Effector memory CD8-positive, alpha-beta T cell (primary cell): ENCODE results near the gene RAB12.
"Not testable (repeated sequence)": the region's sequence is repeated elsewhere in the genome, so short reads cannot be mapped to it uniquely, and the experiment has no call there.

Experiments used
- ATAC-seq: fragments of 150-1000 bp; cut with Tn5 transposase; replicated peaks from 2 replicates; pipeline ENCODE4 v1.10.0; 2021; ENCODE audit warnings: mild to moderate bottlenecking, moderate library complexity
- DNase-seq, 3 experiments: peaks; one replicate each; pipeline ENCODE4 v3.0.0; 2021
- H3K27ac Mint-ChIP-seq, 2 donors: one replicate each; pipeline ENCODE4 v1.8.0; 2022; ENCODE audit warnings: mild to moderate bottlenecking in 2 of 2, mixed read lengths in 2 of 2, moderate library complexity in 2 of 2
- H3K27me3 Mint-ChIP-seq, 2 donors: one replicate each; pipeline ENCODE4 v1.8.0; 2022; ENCODE audit warnings: mixed read lengths in 2 of 2
- H3K36me3 Mint-ChIP-seq: one replicate; pipeline ENCODE4 v1.8.0; 2022; ENCODE audit warnings: mild to moderate bottlenecking, moderate library complexity, mixed read lengths; ENCODE audit not compliant: insufficient read depth
- H3K4me1 Mint-ChIP-seq, 2 donors: one replicate each; pipeline ENCODE4 v1.8.0; 2022; ENCODE audit warnings: low read depth in 2 of 2, mixed read lengths in 2 of 2
- H3K4me3 Mint-ChIP-seq, 2 donors: one replicate each; pipeline ENCODE4 v1.8.0; 2022; ENCODE audit warnings: mild to moderate bottlenecking in 2 of 2, mixed read lengths in 2 of 2, moderate library complexity in 2 of 2
- H3K9me3 Mint-ChIP-seq, 2 donors: one replicate each; pipeline ENCODE4 v1.8.0; 2022; ENCODE audit warnings: mixed read lengths in 2 of 2

RAB12 gene

DNA sequence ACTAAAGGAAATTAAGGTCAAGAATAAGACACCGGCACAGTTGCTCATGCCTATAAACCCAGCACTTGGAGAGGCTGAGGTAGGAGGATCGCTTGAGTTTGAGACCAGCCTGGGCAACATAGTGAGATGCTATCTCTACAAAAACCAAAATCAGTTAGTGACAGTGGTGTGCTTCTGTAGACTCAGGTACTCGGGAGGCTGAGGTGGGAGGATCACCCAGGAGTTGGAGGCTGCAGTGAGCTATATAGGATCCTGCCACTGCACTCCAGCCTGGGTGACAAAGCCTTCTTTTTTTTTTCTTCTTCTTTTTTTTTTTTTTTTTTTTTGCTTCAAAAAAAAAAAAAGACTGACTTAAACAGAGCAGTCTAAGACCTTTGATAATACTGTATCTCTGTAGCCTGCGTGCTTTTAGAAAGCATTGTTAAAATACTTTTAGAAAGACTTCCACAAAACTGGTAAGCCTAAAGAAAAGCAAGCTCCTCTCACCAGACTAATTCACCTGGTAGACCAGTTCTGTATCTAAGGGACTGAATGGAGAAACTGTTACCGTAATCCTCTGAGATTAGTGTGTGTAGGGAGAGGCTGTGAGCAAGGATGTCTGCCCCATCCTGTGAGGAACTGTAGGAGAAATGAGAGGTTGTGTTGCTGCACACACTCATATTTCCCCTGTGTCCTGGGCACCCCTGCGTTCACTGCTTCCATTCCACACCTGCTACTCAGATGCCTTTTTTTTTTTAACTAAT, 10.8 kb downstream of the RAB12 start:
- Mint-ChIP-seq H3K27ac (peak overlapping the region; percentile 12 to 35), H3K4me1 (peaks cover 55 to 78% of the 10 kb centered on the region in 2 donors), H3K9me3 (no peaks in the 10 kb centered on the region), H3K27me3 (no peaks in the 10 kb centered on the region), H3K4me3 (no peak overlapping the region), H3K36me3 (peaks cover 18% of the 10 kb centered on the region)
- no peak for DNase-seq
- ATAC-seq, result no peak

- DNase-seq (no peak), ATAC-seq (peak; percentile 43)
- no peak overlapping the region for H3K4me3 Mint-ChIP-seq
- H3K36me3 Mint-ChIP-seq, result peaks cover 21% of the 10 kb centered on the region
- peaks cover 48 to 78% of the 10 kb centered on the region in 2 donors for H3K4me1 Mint-ChIP-seq
- no peaks in the 10 kb centered on the region for H3K9me3 Mint-ChIP-seq
- no peaks in the 10 kb centered on the region for H3K27me3 Mint-ChIP-seq
- H3K27ac Mint-ChIP-seq, result peak overlapping the region in 1 of 2 donors; percentile 12
Observed at GRCh38 chr18:8620845-8621244, 11.6 kb downstream of the RAB12 start.

GRCh38 chr18:8622625-8623024, 13.4 kb downstream of the RAB12 start:
- Mint-ChIP-seq H3K4me1 (peaks cover 43 to 76% of the 10 kb centered on the region in 2 donors), H3K27ac (peak overlapping the region in 1 of 2 donors; percentile 74), H3K36me3 (peaks cover 19% of the 10 kb centered on the region), H3K4me3 (peak overlapping the region in 1 of 2 donors; percentile 56)
- not testable (repeated sequence) for H3K27me3 Mint-ChIP-seq, H3K9me3 Mint-ChIP-seq, DNase-seq, ATAC-seq

DNA sequence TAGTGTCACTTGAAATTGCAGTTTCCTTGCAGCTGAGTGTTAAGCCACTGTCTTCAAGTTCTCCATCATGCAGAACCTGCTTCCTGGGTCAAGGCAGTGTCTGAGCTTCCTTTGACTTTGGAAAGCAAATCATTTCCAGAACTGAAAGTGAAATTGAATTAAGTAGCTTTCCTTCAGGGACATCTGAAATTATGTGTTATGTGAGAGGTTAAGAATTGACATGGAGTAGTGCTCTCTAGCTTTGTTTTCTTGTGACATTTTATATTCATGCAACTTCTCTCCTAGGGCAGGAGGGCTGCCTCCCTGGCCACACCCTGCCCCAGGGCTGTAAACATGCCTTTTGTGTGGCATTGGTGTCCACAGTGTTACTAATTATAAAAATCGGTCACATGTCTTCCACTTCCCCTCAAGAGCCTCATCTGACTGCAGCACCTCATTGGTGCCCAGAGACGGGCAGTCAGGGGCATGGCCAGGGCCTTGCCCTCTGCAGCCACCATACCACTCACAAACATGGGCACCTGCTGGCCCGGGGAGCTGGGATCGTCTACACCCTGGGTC, 14.4 kb downstream of the RAB12 start:
- DNase-seq (no peak), ATAC-seq (peak; percentile 50)
- Mint-ChIP-seq H3K36me3 (peaks cover 18% of the 10 kb centered on the region), H3K27me3 (no peaks in the 10 kb centered on the region), H3K4me1 (peaks cover 40 to 73% of the 10 kb centered on the region in 2 donors), H3K9me3 (no peaks in the 10 kb centered on the region), H3K27ac (peak overlapping the region in 1 of 2 donors; percentile 74), H3K4me3 (peak overlapping the region; percentile 52 to 56)

DNA sequence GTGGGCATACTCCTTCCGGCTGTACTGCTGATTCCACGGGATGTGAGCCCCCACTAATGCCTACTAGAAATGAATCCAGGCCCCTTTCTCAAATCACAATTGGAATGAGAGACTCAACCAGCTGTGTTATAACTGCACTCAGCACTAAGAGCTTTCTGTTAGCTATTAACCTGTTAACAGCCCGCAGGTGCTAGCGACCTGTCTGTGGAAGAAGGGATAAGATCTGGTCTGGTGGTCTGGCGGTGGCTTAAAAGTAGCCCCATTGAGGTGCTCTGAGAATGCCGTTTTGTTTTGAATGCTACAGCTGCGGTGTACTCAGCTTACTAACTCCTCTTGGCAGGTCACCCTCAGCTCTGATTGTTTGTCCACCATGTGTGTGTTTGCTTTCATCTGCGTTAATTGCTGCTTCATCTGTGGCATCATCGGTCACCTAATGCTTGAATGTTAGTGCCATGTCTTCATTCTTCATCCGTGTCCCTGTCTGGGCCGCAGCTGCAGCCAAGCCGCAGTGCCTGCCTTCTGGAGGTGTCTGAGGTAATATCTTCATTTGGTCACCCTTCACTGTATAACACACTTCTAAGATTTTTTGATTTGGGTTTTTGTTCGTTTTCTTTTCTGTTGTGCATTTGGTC, 16.3 kb downstream of the RAB12 start:
- peaks cover 21% of the 10 kb centered on the region for H3K36me3 Mint-ChIP-seq
- DNase-seq, result no peak
- H3K4me1 Mint-ChIP-seq, result peaks cover 33 to 60% of the 10 kb centered on the region in 2 donors
- no peaks in the 10 kb centered on the region for H3K27me3 Mint-ChIP-seq
- ATAC-seq, result no peak
- H3K27ac Mint-ChIP-seq, result peak overlapping the region in 1 of 2 donors; percentile 74
- no peaks in the 10 kb centered on the region for H3K9me3 Mint-ChIP-seq
- H3K4me3 Mint-ChIP-seq, result no peak overlapping the region

- ATAC-seq (no peak), DNase-seq (no peak)
- H3K36me3 Mint-ChIP-seq, result peaks cover 29% of the 10 kb centered on the region
- H3K9me3 Mint-ChIP-seq, result no peaks in the 10 kb centered on the region
- H3K27ac Mint-ChIP-seq, result no peak overlapping the region
- peaks cover 27 to 59% of the 10 kb centered on the region in 2 donors for H3K4me1 Mint-ChIP-seq
- H3K4me3 Mint-ChIP-seq, result no peak overlapping the region
- H3K27me3 Mint-ChIP-seq, result no peaks in the 10 kb centered on the region
Observed at GRCh38 chr18:8626414-8627106, 17.3 kb downstream of the RAB12 start.

DNA sequence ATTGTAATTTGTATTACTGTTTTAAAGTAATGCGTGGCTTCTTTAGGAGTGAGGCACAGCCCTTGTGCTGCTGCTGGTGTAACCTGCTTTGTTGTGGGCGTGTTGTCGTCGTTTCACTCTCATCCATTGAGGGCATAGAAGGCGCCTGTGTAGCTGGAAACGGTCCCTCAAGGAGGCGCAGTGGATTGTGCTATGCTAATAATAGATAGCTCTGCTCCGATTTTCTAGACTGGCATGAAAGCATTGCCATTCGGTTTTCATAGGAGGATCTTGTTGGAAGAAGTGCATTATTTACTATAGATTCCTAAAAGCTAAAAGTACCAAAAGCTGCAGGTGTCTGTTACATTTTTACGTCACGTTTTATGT, 17.9 kb downstream of the RAB12 start:
- no peak for ATAC-seq
- H3K9me3 Mint-ChIP-seq, result no peaks in the 10 kb centered on the region
- H3K27ac Mint-ChIP-seq, result no peak overlapping the region
- no peaks in the 10 kb centered on the region for H3K27me3 Mint-ChIP-seq
- DNase-seq, result no peak
- peaks cover 26 to 54% of the 10 kb centered on the region in 2 donors for H3K4me1 Mint-ChIP-seq
- peaks cover 31% of the 10 kb centered on the region for H3K36me3 Mint-ChIP-seq
- H3K4me3 Mint-ChIP-seq, result no peak overlapping the region

DNA sequence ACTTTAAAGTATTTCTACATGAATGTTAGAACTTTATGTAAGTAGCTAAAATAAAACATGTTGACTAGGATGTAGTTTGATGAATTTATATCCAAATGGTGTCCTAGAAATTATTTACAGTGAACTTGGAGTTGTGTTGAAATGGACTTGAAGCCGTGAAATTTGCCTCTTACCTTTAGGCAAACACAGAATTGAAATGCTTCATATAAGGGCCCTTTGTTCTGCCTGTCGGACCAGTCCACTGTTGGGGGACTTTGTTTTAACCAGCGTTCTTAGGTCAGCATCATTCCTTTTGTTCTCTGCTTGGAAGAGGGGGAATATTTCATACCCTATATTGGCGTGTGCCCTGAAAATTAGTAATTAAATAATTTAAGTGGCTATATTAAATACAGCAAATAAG, 18.3 kb downstream of the RAB12 start:
- Mint-ChIP-seq H3K4me1 (peaks cover 22 to 51% of the 10 kb centered on the region in 2 donors), H3K4me3 (no peak overlapping the region), H3K27ac (no peak overlapping the region), H3K36me3 (peaks cover 33% of the 10 kb centered on the region), H3K9me3 (no peaks in the 10 kb centered on the region), H3K27me3 (no peaks in the 10 kb centered on the region)
- ATAC-seq (no peak), DNase-seq (no peak)

- Mint-ChIP-seq H3K36me3 (peaks cover 45% of the 10 kb centered on the region), H3K27ac (no peak overlapping the region), H3K27me3 (no peaks in the 10 kb centered on the region)
Observed at GRCh38 chr18:8629602-8630001, 20.4 kb downstream of the RAB12 start.

GRCh38 chr18:8630546-8630945, 21.3 kb downstream of the RAB12 start:
- DNase-seq, result no peak
- H3K27me3 Mint-ChIP-seq, result no peaks in the 10 kb centered on the region
- peaks cover 11 to 27% of the 10 kb centered on the region in 2 donors for H3K4me1 Mint-ChIP-seq
- no peak for ATAC-seq
- no peak overlapping the region for H3K4me3 Mint-ChIP-seq
- H3K27ac Mint-ChIP-seq, result peak overlapping the region; percentile 3 to 59
- no peaks in the 10 kb centered on the region for H3K9me3 Mint-ChIP-seq
- peaks cover 54% of the 10 kb centered on the region for H3K36me3 Mint-ChIP-seq

More at GRCh38 chr18:8629602-8630001, 20.4 kb downstream of the RAB12 start:
- DNase-seq (no peak), ATAC-seq (no peak)
- Mint-ChIP-seq H3K4me3 (no peak overlapping the region), H3K9me3 (no peaks in the 10 kb centered on the region), H3K4me1 (peaks cover 11 to 35% of the 10 kb centered on the region in 2 donors)

- DNase-seq (no peak), ATAC-seq (no peak)
- H3K27ac Mint-ChIP-seq, result peak overlapping the region in 1 of 2 donors; percentile 59
- H3K4me1 Mint-ChIP-seq, result peaks cover 11 to 22% of the 10 kb centered on the region in 2 donors
- no peaks in the 10 kb centered on the region for H3K27me3 Mint-ChIP-seq
- H3K36me3 Mint-ChIP-seq, result peaks cover 58% of the 10 kb centered on the region
- no peaks in the 10 kb centered on the region for H3K9me3 Mint-ChIP-seq
- no peak overlapping the region for H3K4me3 Mint-ChIP-seq
Observed at GRCh38 chr18:8631265-8631664, 22.0 kb downstream of the RAB12 start.

- no peaks in the 10 kb centered on the region for H3K27me3 Mint-ChIP-seq
- no peaks in the 10 kb centered on the region for H3K9me3 Mint-ChIP-seq
- no peak overlapping the region for H3K27ac Mint-ChIP-seq
- peaks cover 59% of the 10 kb centered on the region for H3K36me3 Mint-ChIP-seq
- no peak for ATAC-seq
- no peak overlapping the region for H3K4me3 Mint-ChIP-seq
- peaks cover 11 to 18% of the 10 kb centered on the region in 2 donors for H3K4me1 Mint-ChIP-seq
- no peak for DNase-seq
Observed at GRCh38 chr18:8632386-8632785, 23.1 kb downstream of the RAB12 start.

- Mint-ChIP-seq H3K4me1 (peaks cover 6 to 14% of the 10 kb centered on the region in 2 donors), H3K9me3 (no peaks in the 10 kb centered on the region), H3K27ac (peak overlapping the region in 1 of 2 donors; percentile 38), H3K4me3 (no peak overlapping the region), H3K27me3 (no peaks in the 10 kb centered on the region), H3K36me3 (peaks cover 76% of the 10 kb centered on the region)
- ATAC-seq, result peak; percentile 55
- DNase-seq, result no peak
Observed at GRCh38 chr18:8634508-8634907, 25.3 kb downstream of the RAB12 start.
